Erythroblast (primary cell): ENCODE data around the gene SAP30BP.
"Not testable (repeated sequence)": the region's sequence is repeated elsewhere in the genome, so short reads cannot be mapped to it uniquely, and the experiment has no call there.

ENCODE experiments used
- DNase-seq, 2 experiments: peaks; one replicate each; lab custom pipeline; 2025; lab: John Stamatoyannopoulos, UW
- GATA1 ChIP-seq: IDR thresholded peaks from 2 replicates; pipeline ENCODE4 v1.6.1; 2011; ENCODE audit warnings: low read depth, mild to moderate bottlenecking, control low read depth, low read length, moderate library complexity
- POLR2A ChIP-seq: IDR thresholded peaks from 2 replicates; pipeline ENCODE4 v1.6.1; 2011; ENCODE audit warnings: mild to moderate bottlenecking, low read length

The SAP30BP gene

DNA sequence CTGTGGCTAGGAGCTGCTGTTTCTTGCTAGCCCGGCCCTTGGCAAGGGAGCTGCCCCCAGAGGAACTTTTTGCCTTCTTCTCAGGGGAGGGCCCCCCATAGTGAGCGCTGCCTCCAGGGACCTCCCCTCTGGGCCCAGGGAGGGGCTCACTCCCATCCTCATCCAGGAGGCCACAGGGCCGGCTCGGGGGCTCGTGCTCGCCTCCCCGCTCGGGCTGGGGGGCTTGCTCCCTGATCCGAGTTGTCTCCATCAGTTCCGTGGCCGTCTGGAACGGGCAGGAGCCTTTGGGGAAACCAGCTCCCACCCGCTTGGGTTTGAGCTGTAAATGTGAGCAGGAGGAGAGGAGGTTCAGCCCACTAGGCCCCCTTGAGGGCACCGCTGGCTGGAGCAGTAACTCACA is 38.0 kb upstream of the SAP30BP start:
- no peak for TF ChIP-seq GATA1
- no peak for TF ChIP-seq POLR2A
- DNase-seq = no peak

DNA sequence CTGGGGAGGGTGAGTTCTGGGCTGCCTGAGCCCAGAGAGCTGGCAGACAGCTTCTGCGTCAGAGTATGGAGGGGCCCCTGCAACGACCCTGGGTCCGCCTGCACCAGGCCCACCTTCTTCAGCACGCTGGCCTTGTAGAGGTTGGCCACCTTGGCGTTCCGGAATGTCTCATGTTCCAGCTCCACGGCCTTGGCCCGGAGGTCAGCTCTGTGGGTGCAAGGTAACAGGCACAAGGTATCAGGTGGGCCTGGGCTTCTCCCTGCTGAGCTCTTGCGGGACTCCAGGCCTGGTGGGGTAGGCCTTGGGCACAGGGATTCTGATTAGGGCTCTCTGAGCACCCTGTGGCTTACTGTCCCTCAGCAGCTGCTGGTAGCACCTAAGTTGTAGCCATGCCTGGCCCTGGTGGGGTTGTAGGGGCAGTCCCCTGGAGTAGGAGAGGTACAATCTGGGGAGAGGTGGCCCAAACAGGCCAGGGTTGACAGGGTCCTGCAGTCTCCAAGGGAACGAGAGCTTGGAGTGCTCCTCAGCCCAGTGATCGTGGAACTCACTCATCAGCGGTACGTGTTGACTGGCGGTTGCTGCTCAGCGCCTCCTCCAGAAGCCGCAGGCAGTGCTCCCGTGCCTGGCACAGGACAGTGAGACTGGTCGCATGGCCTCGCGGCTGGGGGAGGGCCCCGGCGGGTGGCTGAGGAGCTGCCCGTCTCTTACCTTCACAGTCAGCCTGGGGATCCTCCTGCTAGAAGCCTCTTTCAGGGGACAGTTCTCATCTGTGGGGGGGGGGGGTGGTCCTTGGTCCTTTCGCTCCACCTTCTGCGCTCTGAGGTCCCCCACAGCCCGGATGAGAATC is 36.8 kb upstream of the SAP30BP start:
- no peak for DNase-seq
- no peak for TF ChIP-seq POLR2A
- TF ChIP-seq GATA1 = no peak

- DNase-seq = no peak
Observed at GRCh38 chr17:75631353-75631752, 35.8 kb upstream of the SAP30BP start.

DNA sequence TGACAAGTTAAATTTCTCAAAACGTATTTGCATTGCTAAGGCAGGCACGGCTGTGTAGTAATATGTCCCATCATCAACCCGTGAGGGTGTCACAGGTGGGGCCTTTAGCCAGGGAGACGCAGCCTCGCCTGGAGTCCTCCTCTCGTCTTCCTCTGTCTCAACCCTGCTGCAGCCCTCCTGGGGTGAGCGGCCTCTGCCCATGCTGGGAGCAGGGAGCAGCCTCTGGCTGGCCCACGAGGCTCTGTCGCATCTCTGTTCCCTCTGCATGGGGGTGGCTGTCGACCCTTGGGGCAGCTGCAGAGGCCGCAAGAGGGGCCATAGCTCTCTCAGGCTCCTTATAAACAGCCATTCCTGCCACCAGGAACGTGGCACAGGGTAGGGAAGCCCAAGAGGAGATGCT is 34.7 kb upstream of the SAP30BP start:
- TF ChIP-seq POLR2A = no peak
- TF ChIP-seq GATA1 = no peak
- no peak for DNase-seq

More at GRCh38 chr17:75631353-75631752, 35.8 kb upstream of the SAP30BP start:
- TF ChIP-seq POLR2A (no peak), GATA1 (no peak)

- TF ChIP-seq POLR2A = no peak
- TF ChIP-seq GATA1 = no peak
- peak; percentile 86 to 93 for DNase-seq
Observed at GRCh38 chr17:75632863-75633485, 34.2 kb upstream of the SAP30BP start, which contains the start of gene SMIM5. Gene SMIM5 (plus strand): TSS chr17:75633434. CDS start chr17:75640202, 6,768 bp downstream.

GRCh38 chr17:75633486-75634375 is 33.4 kb upstream of the SAP30BP start:
- DNase-seq = peak; percentile 91 to 93
- TF ChIP-seq GATA1 (no peak), POLR2A (peak; percentile 93)

- DNase-seq = no peak
- TF ChIP-seq GATA1 = no peak
- no peak for TF ChIP-seq POLR2A
Observed at GRCh38 chr17:75634376-75634740, 32.8 kb upstream of the SAP30BP start.

DNA sequence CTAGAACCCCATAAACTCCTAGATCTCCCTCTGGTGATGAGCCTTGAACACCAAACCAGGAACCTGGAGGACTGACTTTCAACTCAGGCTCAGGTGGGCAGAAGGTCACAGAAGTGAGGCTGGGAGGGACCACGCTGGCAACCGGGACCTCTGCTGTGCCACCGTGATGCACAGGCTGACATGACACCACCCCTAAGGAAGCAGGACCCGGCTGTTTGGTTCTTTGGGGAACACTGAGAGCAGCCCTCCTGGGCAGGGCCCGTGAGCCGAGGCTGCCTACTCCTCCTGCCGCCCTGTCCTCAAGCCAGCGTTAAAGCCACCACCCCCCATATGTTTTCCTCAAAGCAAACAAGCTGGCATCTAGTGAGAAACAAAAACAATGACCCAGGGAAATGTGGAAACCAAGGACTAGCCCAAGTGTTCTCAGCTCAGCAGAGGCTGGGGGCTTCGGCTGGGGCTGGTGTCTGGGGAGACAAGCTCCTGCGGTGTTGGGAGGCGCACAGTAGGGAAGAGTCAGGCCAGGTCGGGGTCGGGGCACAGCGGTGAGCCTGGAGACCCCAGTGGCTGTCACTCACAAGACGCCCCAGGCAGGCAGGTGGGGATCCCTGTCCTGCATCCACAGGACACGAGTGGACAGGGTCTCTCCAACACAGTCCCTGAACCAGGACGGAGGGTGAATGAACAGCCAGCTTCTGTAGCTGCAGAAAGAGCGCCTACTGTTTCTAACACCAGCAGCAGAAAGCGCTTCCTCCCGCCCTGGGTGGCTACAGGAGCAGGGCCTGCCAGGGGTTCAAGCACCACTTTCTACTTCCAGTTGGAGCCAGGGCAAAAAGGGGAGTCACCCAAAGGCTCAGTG is 32.2 kb upstream of the SAP30BP start:
- no peak for TF ChIP-seq GATA1
- no peak for TF ChIP-seq POLR2A

GRCh38 chr17:75635610-75636202 is 31.4 kb upstream of the SAP30BP start:
- peak; percentile 98 for TF ChIP-seq POLR2A
- no peak for TF ChIP-seq GATA1
- DNase-seq = peak; percentile 95 to 96

More for the DNA sequence above, 32.2 kb upstream of the SAP30BP start:
- peak; percentile 45 to 63 for DNase-seq

- TF ChIP-seq POLR2A (no peak), GATA1 (no peak)
- DNase-seq = no peak
Observed at GRCh38 chr17:75636381-75637142, 30.6 kb upstream of the SAP30BP start.

GRCh38 chr17:75637143-75637538 is 30.0 kb upstream of the SAP30BP start:
- DNase-seq = peak; percentile 48 to 57
- TF ChIP-seq POLR2A (peak; percentile 50), GATA1 (no peak)

DNA sequence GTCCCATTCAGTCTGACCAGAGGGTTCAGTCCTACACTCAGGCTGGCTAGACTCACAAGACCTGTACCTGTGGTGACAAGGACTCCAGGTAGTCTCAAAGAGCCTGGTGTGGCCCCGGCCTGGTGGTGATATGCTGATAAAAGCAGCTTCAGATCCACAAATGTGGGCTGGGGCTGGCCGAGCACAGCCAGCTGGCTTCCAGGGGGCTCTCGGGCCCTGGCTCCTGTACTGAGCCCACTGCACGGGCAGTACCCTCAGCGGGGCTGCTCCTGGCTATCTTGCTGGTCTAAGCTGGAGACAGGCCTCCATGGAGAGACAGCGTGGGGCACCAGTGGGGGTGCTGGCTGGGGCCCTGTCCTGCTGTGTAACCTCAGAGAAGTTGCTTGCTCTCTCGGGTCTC is 29.6 kb upstream of the SAP30BP start:
- DNase-seq = no peak
- TF ChIP-seq GATA1 (no peak), POLR2A (peak; percentile 3)

GRCh38 chr17:75638039-75638438 is 29.1 kb upstream of the SAP30BP start:
- DNase-seq = not testable (repeated sequence)
